Nephron progenitor cell (in vitro differentiated cells): ENCODE measurements around the gene PNPLA3.

ENCODE experiments used
- DNase-seq: peaks from one replicate; pipeline ENCODE4 v3.0.0; 2021
- H3K27ac Mint-ChIP-seq: 2 replicates; pipeline ENCODE4 v1.8.0; 2021; ENCODE audit warnings: mild to moderate bottlenecking, moderate library complexity, mixed read lengths
- H3K27me3 Mint-ChIP-seq: 2 replicates; pipeline ENCODE4 v1.8.0; 2021; ENCODE audit warnings: mild to moderate bottlenecking, low read depth, mixed read lengths; ENCODE audit not compliant: poor library complexity
- H3K36me3 Mint-ChIP-seq: 2 replicates; pipeline ENCODE4 v1.8.0; 2021; ENCODE audit warnings: low read depth, mixed read lengths
- H3K4me1 Mint-ChIP-seq: 2 replicates; pipeline ENCODE4 v1.8.0; 2021; ENCODE audit warnings: mixed read lengths
- H3K4me3 Mint-ChIP-seq: 2 replicates; pipeline ENCODE4 v1.8.0; 2021; ENCODE audit warnings: mild to moderate bottlenecking, moderate library complexity, mixed read lengths
- H3K9me3 Mint-ChIP-seq: 2 replicates; pipeline ENCODE4 v1.8.0; 2021; ENCODE audit warnings: mild to moderate bottlenecking, moderate library complexity, mixed read lengths
- CTCF ChIP-seq: fragments of 200-600 bp; sonication (generic); IDR thresholded peaks from 2 replicates; pipeline ENCODE4 v1.5.0; 2021; ENCODE audit warnings: antibody characterized with exemption

The PNPLA3 gene

GRCh38 chr22:43956805-43957463, 33.3 kb downstream of the PNPLA3 start:
- H3K9me3 Mint-ChIP-seq, result no peaks in the 10 kb centered on the region
- DNase-seq, result peak; percentile 16
- peaks cover 9% of the 10 kb centered on the region for H3K36me3 Mint-ChIP-seq
- H3K27me3 Mint-ChIP-seq, result peaks cover 4% of the 10 kb centered on the region
- no peak overlapping the region for H3K27ac Mint-ChIP-seq
- TF ChIP-seq CTCF, result no peak
- peaks cover 34% of the 10 kb centered on the region for H3K4me1 Mint-ChIP-seq
- H3K4me3 Mint-ChIP-seq, result peak overlapping the region; percentile 94

DNA sequence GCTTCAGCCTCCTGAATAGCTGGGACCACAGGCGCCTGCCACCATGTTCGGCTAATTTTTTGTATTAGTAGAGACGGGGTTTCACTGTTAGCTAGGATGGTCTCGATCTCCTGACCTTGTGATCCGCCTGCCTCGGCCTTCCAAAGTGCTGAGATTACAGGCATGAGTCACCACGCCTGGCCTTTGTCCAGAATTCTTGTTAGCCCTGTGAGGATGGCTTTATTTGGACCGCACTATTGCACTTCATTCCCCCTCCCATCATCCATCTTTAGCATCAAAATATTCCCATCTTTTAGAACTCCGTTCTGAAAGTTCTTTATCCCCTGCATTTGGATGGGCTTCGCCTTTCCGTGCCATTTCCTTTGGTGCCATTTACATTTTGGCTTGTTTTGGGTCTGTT, 34.3 kb downstream of the PNPLA3 start:
- peaks cover 34% of the 10 kb centered on the region for H3K4me1 Mint-ChIP-seq
- TF ChIP-seq CTCF, result no peak
- peak overlapping the region; percentile 60 for H3K4me3 Mint-ChIP-seq
- DNase-seq, result no peak
- peaks cover 9% of the 10 kb centered on the region for H3K36me3 Mint-ChIP-seq
- no peak overlapping the region for H3K27ac Mint-ChIP-seq
- peaks cover 4% of the 10 kb centered on the region for H3K27me3 Mint-ChIP-seq
- H3K9me3 Mint-ChIP-seq, result no peaks in the 10 kb centered on the region

DNA sequence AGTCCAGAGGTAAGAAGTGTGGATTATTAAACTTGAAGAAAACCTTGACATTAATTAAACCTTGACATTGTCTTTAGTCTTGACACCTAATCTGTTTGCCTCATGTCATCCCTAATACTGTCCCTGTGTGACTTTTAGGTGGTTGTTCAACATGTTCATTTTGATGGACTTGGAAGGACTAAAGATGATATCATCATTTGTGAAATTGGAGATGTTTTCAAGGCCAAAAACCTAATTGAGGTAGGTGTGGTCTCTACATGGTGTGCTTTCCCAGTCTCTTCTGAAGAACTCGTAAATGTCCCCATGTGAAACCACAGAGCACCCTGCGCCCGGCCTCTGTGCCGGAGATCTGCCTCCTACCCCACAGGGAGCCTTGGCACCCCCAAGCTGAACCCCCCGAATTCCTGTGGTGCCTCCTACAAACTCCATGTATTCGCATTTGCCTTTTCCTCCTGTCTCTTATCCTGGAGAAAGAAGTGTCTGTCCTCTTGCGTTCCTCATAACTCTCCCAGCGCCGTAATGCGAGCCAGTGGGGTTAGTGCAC, 40.8 kb downstream of the PNPLA3 start:
- no peak for TF ChIP-seq CTCF
- no peak overlapping the region for H3K27ac Mint-ChIP-seq
- no peaks in the 10 kb centered on the region for H3K9me3 Mint-ChIP-seq
- no peaks in the 10 kb centered on the region for H3K4me1 Mint-ChIP-seq
- H3K27me3 Mint-ChIP-seq, result no peaks in the 10 kb centered on the region
- no peak overlapping the region for H3K4me3 Mint-ChIP-seq
- peaks cover 56% of the 10 kb centered on the region for H3K36me3 Mint-ChIP-seq
- no peak for DNase-seq

DNA sequence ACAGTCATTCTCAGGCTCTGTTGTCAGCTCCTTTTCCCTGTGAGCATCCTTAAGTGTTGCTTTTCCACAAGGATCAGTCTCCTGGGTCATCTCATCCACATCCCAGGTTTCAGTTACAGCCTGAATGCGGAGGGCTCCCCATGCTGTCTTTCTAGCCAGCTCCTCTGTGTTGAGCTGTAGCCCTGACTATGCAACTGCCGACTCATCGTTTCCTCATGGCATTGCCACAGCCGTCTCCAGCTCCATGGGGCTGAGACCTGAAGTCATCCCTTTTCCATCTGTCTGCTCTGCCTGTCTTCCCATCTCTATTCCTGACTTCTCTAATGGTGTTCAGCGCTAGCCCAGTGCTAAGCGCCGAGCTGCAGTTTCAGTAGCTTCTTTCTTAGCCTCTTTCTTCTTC, 43.5 kb downstream of the PNPLA3 start:
- no peak for DNase-seq
- Mint-ChIP-seq H3K27me3 (no peaks in the 10 kb centered on the region), H3K9me3 (no peaks in the 10 kb centered on the region), H3K4me1 (no peaks in the 10 kb centered on the region), H3K27ac (peak overlapping the region; percentile 80), H3K4me3 (no peak overlapping the region), H3K36me3 (peaks cover 61% of the 10 kb centered on the region)
- TF ChIP-seq CTCF, result no peak

DNA sequence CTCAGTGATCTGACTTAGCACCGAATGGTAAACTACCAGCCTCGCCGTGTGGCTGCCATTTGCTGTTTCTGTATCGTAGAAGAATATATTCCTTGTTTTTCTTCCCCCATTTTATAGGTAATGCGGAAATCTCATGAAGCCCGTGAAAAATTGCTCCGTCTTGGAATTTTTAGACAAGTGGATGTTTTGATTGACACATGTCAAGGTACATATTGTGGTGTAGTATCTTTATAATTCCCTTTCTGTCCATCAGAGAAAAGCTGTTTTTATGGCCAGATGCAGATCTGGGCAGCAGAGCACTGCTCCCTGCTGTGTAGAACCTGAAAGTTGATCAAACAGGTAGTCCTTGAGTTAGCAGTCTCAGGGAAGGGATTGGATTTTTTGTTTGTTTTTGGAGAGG, 45.0 kb downstream of the PNPLA3 start:
- Mint-ChIP-seq H3K4me1 (no peaks in the 10 kb centered on the region), H3K36me3 (peaks cover 55% of the 10 kb centered on the region), H3K4me3 (no peak overlapping the region), H3K27ac (no peak overlapping the region), H3K27me3 (no peaks in the 10 kb centered on the region), H3K9me3 (no peaks in the 10 kb centered on the region)
- DNase-seq, result no peak
- no peak for TF ChIP-seq CTCF
